GM21786 (cell line): Measurements from ENCODE around the gene CCDC85A.

Experiments
- ATAC-seq: cut with Tn5 transposase; IDR thresholded peaks from one replicate; pipeline ENCODE4 v1.9.1; 2021; ENCODE audit not compliant: unreplicated experiment

The CCDC85A gene

DNA sequence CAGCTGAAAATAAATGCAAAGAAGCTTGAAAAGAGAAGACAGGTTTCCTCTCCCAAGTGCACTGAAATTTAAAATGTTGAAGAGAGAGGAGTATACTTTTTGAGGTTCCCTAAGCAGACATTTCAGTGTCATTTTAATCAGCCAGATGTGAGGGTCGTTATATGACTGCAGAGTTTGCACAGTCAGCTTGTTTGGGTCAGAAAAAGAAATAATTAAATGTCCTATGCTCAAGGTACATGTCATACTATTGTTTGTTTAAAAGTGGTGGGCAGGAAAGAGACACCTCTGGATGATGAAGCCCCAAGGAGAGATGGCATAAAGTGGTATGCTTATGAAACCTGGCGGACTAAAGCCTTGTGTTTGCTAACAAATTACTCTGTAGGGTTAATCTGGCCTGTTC, 55.2 kb downstream of the CCDC85A start:
- ATAC-seq = no peak

- ATAC-seq = no peak
Measured at GRCh38 chr2:56239437-56239836, 55.6 kb downstream of the CCDC85A start.

DNA sequence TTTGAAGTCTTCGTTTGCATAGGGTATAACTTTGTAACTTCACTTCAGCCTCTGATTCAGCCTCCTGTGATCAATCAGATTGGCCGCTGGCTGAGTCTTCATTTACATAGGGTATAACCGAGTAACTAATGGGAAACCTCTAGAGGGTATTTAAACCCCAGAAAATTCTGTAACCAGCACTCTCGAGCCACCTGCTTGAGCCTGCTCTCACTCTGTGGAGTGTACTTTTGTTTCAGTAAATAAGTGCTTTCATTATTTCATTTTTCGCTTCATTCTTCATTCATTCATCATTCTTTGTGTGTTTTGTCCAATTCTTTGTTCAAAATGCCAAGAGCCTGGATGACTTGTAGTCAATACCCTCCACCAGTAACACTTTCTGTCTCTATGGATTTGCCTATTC, 56.4 kb downstream of the CCDC85A start:
- ATAC-seq = no peak

- ATAC-seq = no peak
Measured at GRCh38 chr2:56244506-56244905, 60.7 kb downstream of the CCDC85A start.

DNA sequence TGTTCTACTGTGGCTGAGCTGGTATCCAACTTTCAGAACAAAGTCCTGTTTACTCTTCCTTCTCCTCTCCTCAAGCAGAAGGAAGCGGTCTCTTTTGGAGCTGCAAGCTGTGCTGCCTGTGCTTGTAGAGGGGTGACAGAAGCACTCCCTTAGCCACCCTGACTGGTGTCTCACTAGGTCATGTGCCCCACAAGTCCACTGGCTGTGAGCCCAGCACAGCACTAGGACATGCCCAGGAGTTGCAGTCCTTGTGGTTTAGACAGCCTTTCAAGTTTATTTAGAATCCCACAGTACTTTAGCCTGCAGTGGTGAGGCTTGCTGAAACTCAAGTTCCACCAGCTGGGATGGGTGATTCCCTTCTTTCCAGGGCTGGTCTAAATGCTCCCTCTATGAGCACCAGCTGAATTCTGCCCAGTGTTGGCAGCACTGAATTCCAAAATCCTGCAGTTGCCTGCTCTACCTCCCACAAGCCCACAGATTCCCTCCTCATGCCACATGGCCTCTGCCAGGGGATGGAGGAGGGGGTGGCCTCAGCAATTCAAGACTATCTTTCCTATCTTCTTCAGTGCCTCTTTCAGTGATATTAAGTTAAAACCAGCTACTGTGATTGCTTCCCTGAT, 61.2 kb downstream of the CCDC85A start:
- no peak for ATAC-seq

GRCh38 chr2:56248965-56249742, 65.4 kb downstream of the CCDC85A start:
- ATAC-seq = no peak

DNA sequence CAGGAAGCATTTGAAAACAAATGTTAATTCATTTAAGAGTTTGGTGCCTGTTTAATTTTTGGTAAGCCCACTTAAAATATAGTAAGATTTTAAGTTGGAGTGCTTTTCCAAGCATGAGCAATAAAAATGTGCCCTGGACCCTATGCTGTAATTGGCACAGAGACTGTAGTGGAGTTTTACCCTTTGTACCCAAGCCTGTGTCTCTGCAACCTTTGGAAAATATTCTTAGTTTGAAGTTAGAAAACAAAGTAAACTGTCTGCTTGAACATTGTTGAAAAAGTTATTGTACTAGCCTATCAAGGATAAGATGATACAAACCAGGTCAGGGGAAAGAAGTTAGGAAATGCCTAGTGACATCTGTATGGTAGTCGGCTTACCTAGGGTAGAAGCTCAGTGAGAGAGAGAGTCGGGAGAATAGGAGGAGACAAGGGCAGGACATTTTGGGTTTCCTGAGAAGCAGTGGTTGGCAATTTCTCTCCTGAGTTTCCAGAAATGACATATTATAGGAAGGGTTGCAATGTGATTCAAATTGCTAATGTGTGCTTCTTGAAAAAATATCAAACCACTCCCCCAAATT, 66.5 kb downstream of the CCDC85A start:
- no peak for ATAC-seq

DNA sequence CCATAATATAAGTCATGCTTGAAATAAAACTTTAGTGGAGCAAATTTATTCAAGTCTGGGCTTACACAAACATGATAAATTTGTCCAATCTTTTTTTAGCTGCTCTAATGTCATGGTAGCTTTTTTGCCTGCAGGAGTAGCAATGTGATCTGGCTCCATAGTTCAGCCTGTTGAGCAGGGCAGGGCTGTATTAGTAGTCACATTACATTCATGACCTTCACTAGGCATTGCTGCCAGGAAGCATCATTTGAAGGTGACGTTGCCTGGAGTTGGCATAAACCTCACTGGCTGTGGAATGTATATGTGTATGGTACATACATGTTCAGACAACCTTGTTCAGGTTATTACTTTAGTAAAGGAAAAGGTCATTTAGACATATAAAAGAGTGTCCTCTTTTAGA, 76.6 kb downstream of the CCDC85A start:
- no peak for ATAC-seq

- no peak for ATAC-seq
Measured at GRCh38 chr2:56262241-56262640, 78.5 kb downstream of the CCDC85A start.

DNA sequence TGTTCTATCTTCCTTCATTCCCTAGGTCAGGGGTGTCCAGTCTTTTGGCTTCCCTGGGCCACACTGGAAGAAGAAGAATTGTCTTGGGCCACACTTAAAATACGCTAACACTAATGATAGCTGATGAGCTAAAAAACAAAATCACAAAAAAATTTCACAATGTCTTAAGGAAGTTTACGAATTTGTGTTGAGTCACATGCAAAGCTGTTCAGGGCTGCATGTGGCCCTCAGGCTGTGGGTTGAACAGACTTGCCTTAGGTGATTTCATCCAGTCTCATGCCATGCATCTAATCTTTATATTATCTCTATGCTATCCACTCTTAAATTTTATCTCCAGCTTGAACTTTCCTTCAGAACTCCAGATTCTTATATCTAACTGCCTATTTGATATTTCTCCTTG, 80.1 kb downstream of the CCDC85A start:
- no peak for ATAC-seq

- no peak for ATAC-seq
Measured at GRCh38 chr2:56266761-56267414, 83.1 kb downstream of the CCDC85A start.

GRCh38 chr2:56267415-56267788, 83.6 kb downstream of the CCDC85A start:
- no peak for ATAC-seq

DNA sequence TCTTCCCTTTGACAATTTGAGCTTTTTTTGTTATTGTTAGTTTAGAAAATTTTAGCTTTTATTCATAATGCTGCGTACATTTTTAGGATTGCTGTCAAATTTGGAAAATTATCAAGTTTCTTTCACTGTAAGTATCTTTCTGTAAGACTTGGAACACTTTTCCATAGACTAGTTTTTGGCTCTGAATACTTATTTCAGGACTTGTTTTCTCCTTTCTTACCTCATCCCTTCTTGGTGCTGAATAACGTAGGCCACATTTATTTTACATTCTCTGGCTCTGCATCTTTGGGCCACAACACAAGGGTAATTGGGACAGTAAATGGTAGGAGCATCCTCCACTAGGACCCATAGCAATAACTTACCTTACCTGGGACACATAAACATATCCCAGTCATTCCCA, 85.1 kb downstream of the CCDC85A start:
- ATAC-seq = no peak

DNA sequence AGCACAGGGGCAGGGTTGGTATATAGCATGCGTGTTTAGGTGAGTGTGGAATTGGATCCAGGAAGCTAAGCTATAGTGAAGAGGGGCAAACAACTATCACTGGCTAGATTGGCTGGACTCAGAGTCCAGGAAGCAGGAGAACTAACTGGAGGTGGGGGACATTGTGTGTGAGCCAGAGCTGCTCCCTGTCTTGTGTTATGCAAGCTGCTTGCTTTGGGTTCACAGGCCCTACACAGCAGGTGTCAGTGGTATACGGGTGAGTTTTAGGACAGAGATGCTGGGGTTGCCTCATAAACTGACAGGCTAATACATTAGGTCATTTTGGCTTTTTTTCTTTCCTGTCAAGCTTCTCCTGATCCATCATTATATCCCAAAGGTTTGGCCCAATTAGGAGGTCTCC, 87.5 kb downstream of the CCDC85A start:
- ATAC-seq = no peak

DNA sequence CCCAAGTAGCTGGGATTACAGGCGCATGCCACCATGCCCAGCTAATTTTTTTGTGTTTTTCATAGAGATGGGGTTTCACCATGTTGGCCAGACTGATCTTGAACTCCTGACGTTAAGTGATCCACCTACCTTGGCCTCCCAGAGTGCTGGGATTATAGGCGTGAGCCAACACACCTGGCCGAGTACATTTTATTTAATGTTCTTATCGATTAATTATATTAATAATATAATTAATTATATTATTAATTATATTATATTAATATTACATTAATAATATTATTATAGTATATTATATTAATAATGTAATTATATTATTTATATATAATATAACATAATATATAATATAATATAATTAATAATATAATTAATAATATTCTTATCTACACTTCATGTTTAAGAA, 101.4 kb downstream of the CCDC85A start:
- no peak for ATAC-seq

GRCh38 chr2:56286936-56287335, 103.1 kb downstream of the CCDC85A start:
- ATAC-seq = no peak

DNA sequence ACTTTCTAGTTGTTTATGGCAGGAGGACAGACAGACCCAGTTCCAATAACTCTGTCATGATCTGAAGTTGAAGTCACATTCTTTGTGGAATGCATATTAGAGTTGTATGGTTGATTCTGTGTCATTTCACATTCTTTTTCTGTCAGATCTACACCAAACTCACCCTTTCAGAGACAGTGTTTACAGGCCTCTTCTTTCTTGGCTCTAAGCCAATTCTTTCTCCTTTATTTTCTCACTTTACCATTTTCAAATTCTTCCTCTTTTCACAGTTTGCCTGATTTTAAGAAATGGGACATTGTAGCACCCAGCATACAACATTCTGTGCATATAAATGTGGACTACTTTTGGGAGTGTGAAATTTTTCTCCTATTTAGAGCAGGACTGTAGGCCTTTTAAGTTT, 103.7 kb downstream of the CCDC85A start:
- no peak for ATAC-seq

DNA sequence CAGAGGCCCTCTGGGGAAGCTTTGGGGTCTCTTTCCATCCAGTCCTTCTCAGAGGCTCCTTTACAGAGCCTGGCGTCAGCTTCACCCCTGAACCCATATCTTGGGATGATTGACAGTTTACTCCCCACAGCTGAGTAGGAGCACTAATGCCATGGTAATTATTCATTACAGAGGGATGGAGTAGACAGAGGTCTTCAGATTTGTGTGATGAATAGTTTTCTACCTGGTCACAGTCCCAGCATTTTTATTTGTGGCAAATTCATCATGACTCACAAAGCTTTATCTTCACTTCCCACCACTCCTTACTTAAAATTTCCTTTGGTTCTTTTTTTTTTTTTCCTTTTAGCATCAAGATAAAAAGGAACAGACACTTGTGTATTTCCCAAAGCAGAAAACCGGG, 104.2 kb downstream of the CCDC85A start:
- no peak for ATAC-seq

DNA sequence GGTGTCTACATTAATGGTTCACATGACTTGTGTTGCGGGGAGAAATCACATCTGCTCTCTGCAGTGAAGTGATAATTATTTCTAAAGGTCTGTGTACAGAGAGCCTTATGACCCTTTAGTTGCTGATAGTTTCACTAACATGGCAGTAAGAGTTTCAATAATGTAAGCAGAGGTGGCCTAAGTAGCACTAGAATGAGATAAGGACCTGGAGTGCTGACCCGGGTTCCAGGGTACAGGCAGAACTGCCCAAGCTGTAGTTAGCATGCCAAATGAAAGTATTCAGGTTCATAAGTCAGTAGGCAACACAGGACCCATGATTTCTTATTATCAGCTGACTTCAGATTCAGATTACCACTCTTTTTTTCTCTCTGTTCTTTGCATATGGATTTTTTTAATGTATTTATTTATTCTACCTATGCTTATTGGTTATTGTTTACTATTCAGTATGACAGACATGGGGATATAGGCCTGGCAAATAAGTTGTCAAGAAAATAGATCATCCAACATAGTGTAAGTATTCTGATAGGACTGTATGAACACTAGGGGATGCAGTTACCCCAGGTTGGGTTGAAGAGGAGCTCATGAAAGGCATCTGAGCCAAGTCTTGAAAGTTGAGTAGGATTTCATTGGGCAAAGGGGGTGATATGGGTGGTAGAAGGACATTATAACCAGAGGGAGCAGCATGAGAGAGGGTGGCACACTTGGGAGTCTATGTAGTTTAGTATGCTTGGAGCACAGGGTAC, 105.2 kb downstream of the CCDC85A start:
- ATAC-seq = no peak

GRCh38 chr2:56291711-56292110, 107.9 kb downstream of the CCDC85A start:
- no peak for ATAC-seq

GRCh38 chr2:56292951-56293350, 109.2 kb downstream of the CCDC85A start:
- no peak for ATAC-seq
